ENCODE results near the gene CXXC5.
"Not testable (repeated sequence)": the region's sequence is repeated elsewhere in the genome, so short reads cannot be mapped to it uniquely, and the experiment has no call there.

CXXC5 gene

GRCh38 chr5:139713898-139714297 lies 65.7 kb downstream of the CXXC5 start:
- FAIRE-seq = not testable (repeated sequence)

GRCh38 chr5:139717221-139717620 lies 69.1 kb downstream of the CXXC5 start:
- FAIRE-seq = no peak

GRCh38 chr5:139718403-139718802 lies 70.3 kb downstream of the CXXC5 start:
- FAIRE-seq = not testable (repeated sequence)

- not testable (repeated sequence) for FAIRE-seq
These were observed 71.8 kb downstream of the CXXC5 start for GRCh38 chr5:139719970-139720369.

- no peak for FAIRE-seq
These were observed 75.9 kb downstream of the CXXC5 start for GRCh38 chr5:139723986-139724587.

GRCh38 chr5:139725073-139725830 lies 77.1 kb downstream of the CXXC5 start:
- FAIRE-seq = no peak

GRCh38 chr5:139726248-139726647 lies 78.1 kb downstream of the CXXC5 start:
- no peak for FAIRE-seq

- not testable (repeated sequence) for FAIRE-seq
These were observed 79.5 kb downstream of the CXXC5 start for GRCh38 chr5:139727615-139728014.

- no peak for FAIRE-seq
These were observed 83.1 kb downstream of the CXXC5 start for GRCh38 chr5:139731281-139731680.

- no peak for FAIRE-seq
These were observed 83.9 kb downstream of the CXXC5 start for GRCh38 chr5:139732019-139732418.

GRCh38 chr5:139733010-139733688 lies 85.0 kb downstream of the CXXC5 start:
- FAIRE-seq = no peak
